ENCODE measurements around the gene TEKT3. TPM values are rescaled to one million over a fixed set of nuclear protein-coding genes. Genes with fewer than 3 reads are reported as not detected.

The TEKT3 gene
- total and polyA plus RNA-seq, 2 experiments from 2014 or later: 0.12 TPM; not detected in 1

GRCh38 chr17:15350777-15351477 is 9.5 kb upstream of the TEKT3 start:
- H3K4me3 ChIP-seq: no peak overlapping the region
- H3K9me3 ChIP-seq (ENCODE audit: low read depth): no peaks in the 10 kb centered on the region
- peaks cover 5% of the 10 kb centered on the region for H3K4me1 ChIP-seq (ENCODE audit: low read depth)
- peak in 1 of 2 donors; percentile 21 for DNase-seq (ENCODE audit: low read depth in 1 of 2, low spot score in 1 of 2)
- no peak for TF ChIP-seq CTCF (IDR thresholded peaks at IDR 0.05; ENCODE audit: low read depth, low read length)
- peaks cover 9% of the 10 kb centered on the region for H3K27me3 ChIP-seq
- peak overlapping the region; percentile 8 for H3K27ac ChIP-seq
- no peaks in the 10 kb centered on the region for H3K36me3 ChIP-seq

GRCh38 chr17:15349119-15349518 is 7.7 kb upstream of the TEKT3 start:
- Histone ChIP-seq H3K9me3 (ENCODE audit: low read depth) (no peaks in the 10 kb centered on the region), H3K27ac (no peak overlapping the region), H3K4me3 (no peak overlapping the region), H3K36me3 (no peaks in the 10 kb centered on the region), H3K4me1 (ENCODE audit: low read depth) (peaks cover 5% of the 10 kb centered on the region), H3K27me3 (peaks cover 27% of the 10 kb centered on the region)
- no peak for TF ChIP-seq CTCF (IDR thresholded peaks at IDR 0.05; ENCODE audit: low read depth, low read length)
- DNase-seq (ENCODE audit: low read depth in 1 of 2, low spot score in 1 of 2): no peak

- no peak for DNase-seq (ENCODE audit: low read depth in 1 of 2, low spot score in 1 of 2)
- Histone ChIP-seq H3K4me1 (ENCODE audit: low read depth) (peaks cover 5% of the 10 kb centered on the region), H3K4me3 (no peak overlapping the region), H3K36me3 (no peaks in the 10 kb centered on the region), H3K9me3 (ENCODE audit: low read depth) (no peaks in the 10 kb centered on the region), H3K27me3 (peaks cover 37% of the 10 kb centered on the region), H3K27ac (no peak overlapping the region)
- no peak for TF ChIP-seq CTCF (IDR thresholded peaks at IDR 0.05; ENCODE audit: low read depth, low read length)
These were observed 6.6 kb upstream of the TEKT3 start for GRCh38 chr17:15348021-15348420.

GRCh38 chr17:15346066-15346595 is 4.7 kb upstream of the TEKT3 start:
- H3K27me3 ChIP-seq: peaks cover 52% of the 10 kb centered on the region
- H3K4me3 ChIP-seq: no peak overlapping the region
- H3K36me3 ChIP-seq: no peaks in the 10 kb centered on the region
- H3K27ac ChIP-seq: no peak overlapping the region
- H3K4me1 ChIP-seq (ENCODE audit: low read depth): peaks cover 5% of the 10 kb centered on the region
- no peak for DNase-seq (ENCODE audit: low read depth in 1 of 2, low spot score in 1 of 2)
- no peak for TF ChIP-seq CTCF (IDR thresholded peaks at IDR 0.05; ENCODE audit: low read depth, low read length)
- no peaks in the 10 kb centered on the region for H3K9me3 ChIP-seq (ENCODE audit: low read depth)

- no peak overlapping the region for H3K27ac ChIP-seq
- DNase-seq (ENCODE audit: low read depth in 1 of 2, low spot score in 1 of 2): peak in 1 of 2 donors; percentile 46
- peaks cover 73% of the 10 kb centered on the region for H3K27me3 ChIP-seq
- no peak overlapping the region for H3K4me3 ChIP-seq
- H3K4me1 ChIP-seq (ENCODE audit: low read depth): no peaks in the 10 kb centered on the region
- no peaks in the 10 kb centered on the region for H3K9me3 ChIP-seq (ENCODE audit: low read depth)
- TF ChIP-seq CTCF (IDR thresholded peaks at IDR 0.05; ENCODE audit: low read depth, low read length): no peak
- no peaks in the 10 kb centered on the region for H3K36me3 ChIP-seq
These were observed 2.4 kb upstream of the TEKT3 start for GRCh38 chr17:15343749-15344148.
